ENCODE measurements around the gene TMEM238. TPM values are rescaled to one million over a fixed set of nuclear protein-coding genes. Genes with fewer than 3 reads are reported as not detected.

Gene TMEM238
- total and polyA plus RNA-seq, 7 donors: 0.54 to 1.7 (median 0.90) TPM; not detected in 2

DNA sequence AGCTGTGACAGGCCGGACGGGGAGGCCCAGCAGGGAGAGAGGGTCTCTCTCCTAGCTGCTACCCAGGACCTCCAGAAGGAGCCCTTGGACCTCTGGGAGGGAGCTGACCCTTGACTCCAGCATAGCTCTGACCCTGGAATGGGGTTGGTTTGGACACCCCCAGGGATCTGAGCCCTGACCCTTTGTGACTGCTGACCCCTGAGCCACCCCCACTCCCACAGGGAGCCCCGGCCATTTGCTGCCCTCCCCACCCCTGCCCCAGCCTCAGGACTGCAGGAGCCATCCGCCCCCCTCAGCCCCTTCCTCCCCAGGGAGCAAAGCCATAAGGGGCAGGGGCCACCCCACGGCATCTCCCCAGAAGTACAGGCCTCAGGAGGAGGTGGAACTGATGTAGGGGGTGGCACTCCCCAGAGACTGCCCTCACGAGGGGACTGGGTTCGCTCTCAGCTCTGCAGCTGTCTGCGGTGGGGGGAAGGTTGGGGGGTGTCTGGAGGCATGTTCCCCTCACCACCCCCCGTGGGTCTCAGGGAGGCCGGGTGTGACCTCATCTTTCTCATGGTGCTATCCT, 36.6 kb downstream of the TMEM238 start:
- no peaks in the 10 kb centered on the region for H3K4me1 ChIP-seq
- no peak for DNase-seq
- H3K36me3 ChIP-seq: peaks cover 0 to 30% (median 14%) of the 10 kb centered on the region in 4 donors
- WGBS, 2 donors: 90 to 91% methylated on average over 10 of the region's 10 CpGs
- H3K27me3 ChIP-seq: peaks cover 9 to 29% (median 22%) of the 10 kb centered on the region in 3 donors
- no peaks in the 10 kb centered on the region for H3K9me3 ChIP-seq
- no peak overlapping the region for H3K27ac ChIP-seq
- H3K4me3 ChIP-seq: no peak overlapping the region
- TF ChIP-seq, protein P1, sequence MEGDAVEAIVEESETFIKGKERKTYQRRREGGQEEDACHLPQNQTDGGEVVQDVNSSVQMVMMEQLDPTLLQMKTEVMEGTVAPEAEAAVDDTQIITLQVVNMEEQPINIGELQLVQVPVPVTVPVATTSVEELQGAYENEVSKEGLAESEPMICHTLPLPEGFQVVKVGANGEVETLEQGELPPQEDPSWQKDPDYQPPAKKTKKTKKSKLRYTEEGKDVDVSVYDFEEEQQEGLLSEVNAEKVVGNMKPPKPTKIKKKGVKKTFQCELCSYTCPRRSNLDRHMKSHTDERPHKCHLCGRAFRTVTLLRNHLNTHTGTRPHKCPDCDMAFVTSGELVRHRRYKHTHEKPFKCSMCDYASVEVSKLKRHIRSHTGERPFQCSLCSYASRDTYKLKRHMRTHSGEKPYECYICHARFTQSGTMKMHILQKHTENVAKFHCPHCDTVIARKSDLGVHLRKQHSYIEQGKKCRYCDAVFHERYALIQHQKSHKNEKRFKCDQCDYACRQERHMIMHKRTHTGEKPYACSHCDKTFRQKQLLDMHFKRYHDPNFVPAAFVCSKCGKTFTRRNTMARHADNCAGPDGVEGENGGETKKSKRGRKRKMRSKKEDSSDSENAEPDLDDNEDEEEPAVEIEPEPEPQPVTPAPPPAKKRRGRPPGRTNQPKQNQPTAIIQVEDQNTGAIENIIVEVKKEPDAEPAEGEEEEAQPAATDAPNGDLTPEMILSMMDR (IDR thresholded peaks at IDR 0.05): no peak
- TF ChIP-seq EP300 (IDR thresholded peaks at IDR 0.05) (no peak), POLR2A (IDR thresholded peaks at IDR 0.05) (no peak), POLR2AphosphoS5 (IDR thresholded peaks at IDR 0.05) (no peak)
- intact Hi-C loops (cut with DNase I): no loop called here

DNA sequence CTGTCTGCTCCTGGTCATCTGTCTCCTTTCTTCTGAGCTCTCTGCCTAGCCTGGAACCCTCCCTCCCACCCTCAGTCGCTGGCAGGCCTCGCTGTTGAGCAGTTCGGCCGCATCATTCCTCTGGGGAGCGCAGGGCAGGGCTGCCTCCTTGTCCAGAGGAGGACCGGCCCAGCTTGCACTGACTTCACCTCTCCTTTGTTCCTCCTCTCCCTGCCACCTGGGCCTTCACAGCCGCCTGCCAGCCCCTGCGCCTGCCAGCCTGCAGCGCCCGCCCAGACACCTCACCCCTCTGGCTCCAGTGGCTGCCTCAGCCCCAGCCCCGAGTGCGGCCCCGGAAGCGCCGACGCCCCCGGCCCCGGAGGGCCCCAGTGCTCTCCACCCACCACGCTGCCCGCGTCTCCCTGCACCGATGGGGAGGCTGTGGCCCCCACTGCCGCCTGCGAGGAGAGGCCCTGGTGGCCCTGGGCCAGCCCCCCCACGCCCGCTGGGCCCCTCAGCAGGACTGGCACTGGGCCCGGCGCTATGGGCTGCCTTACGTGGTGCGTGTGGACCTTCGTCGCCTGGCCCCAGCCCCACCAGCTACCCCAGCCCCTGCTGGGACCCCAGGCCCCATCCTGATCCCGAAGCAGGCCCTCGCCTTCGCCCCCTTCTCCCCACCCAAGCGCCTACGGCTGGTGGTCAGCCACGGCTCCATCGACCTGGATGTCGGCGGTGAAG, 37.2 kb downstream of the TMEM238 start:
- intact Hi-C loops (cut with DNase I): no loop called here
- Histone ChIP-seq H3K36me3 (peaks cover 0 to 36% (median 18%) of the 10 kb centered on the region in 4 donors), H3K27me3 (peaks cover 4 to 23% (median 16%) of the 10 kb centered on the region in 3 donors), H3K4me1 (peaks cover 0 to 4% (median 2%) of the 10 kb centered on the region in 4 donors), H3K27ac (no peak overlapping the region), H3K4me3 (no peak overlapping the region), H3K9me3 (no peaks in the 10 kb centered on the region)
- 92 to 94% methylated on average over 41 of the region's 41 CpGs for WGBS, 2 donors
- DNase-seq: no peak
- TF ChIP-seq POLR2A (IDR thresholded peaks at IDR 0.05) (no peak), POLR2AphosphoS5 (IDR thresholded peaks at IDR 0.05) (no peak), EP300 (IDR thresholded peaks at IDR 0.05) (no peak)
- TF ChIP-seq, protein P1 (IDR thresholded peaks at IDR 0.05): no peak

DNA sequence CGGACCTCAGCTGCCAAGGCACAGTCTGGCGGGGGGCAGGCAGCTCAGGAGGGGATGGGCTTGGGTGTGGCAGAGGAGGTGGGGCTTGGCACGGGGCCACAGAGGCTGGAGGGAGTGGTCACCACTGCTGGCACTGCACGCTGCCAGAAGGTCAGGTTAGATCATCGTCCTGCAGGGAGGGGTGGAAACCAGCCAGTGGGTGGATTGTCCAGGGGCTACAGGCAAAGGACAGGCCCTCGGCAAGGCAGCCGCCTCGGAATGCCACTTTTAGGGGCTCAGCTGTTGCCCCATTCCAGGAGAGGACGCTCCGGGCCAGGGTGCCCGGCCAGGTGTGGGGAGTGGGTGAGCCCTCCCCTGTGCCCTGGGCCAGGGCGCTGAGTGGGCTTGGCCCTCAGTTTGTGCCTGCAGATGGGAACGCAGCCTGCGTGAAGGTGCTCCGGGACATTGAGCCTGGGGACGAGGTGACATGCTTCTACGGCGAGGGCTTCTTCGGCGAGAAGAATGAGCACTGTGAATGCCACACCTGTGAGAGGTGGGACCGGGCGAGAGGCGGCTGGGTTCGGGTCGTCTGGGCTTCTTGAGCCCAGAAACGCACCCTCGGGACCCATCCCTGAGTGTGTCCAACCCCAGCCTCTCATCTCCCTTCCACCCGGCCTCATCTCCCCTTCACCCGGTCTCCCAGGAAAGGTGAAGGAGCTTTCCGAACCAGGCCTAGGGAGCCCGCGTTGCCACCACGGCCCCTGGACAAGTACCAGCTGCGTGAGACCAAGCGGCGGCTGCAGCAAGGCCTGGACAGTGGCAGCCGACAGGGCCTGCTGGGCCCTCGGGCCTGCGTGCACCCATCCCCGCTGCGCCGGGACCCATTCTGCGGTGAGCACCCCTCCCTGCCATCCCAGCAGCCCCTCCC, 38.0 kb downstream of the TMEM238 start:
- H3K27me3 ChIP-seq: peaks cover 0 to 15% (median 10%) of the 10 kb centered on the region in 3 donors
- peak overlapping the region in 1 of 4 donors; percentile 28 for H3K27ac ChIP-seq
- H3K9me3 ChIP-seq: no peaks in the 10 kb centered on the region
- TF ChIP-seq, protein P1 (IDR thresholded peaks at IDR 0.05): no peak
- no peak for TF ChIP-seq POLR2AphosphoS5 (IDR thresholded peaks at IDR 0.05)
- TF ChIP-seq POLR2A (IDR thresholded peaks at IDR 0.05): no peak
- TF ChIP-seq EP300 (IDR thresholded peaks at IDR 0.05): no peak
- peaks cover 0 to 39% (median 18%) of the 10 kb centered on the region in 4 donors for H3K36me3 ChIP-seq
- intact Hi-C loops (cut with DNase I): no loop called here
- 78 to 88% methylated on average over 43 of the region's 43 CpGs for WGBS, 2 donors
- H3K4me3 ChIP-seq: no peak overlapping the region
- H3K4me1 ChIP-seq: peaks cover 0 to 12% (median 8%) of the 10 kb centered on the region in 4 donors
- no peak for DNase-seq

DNA sequence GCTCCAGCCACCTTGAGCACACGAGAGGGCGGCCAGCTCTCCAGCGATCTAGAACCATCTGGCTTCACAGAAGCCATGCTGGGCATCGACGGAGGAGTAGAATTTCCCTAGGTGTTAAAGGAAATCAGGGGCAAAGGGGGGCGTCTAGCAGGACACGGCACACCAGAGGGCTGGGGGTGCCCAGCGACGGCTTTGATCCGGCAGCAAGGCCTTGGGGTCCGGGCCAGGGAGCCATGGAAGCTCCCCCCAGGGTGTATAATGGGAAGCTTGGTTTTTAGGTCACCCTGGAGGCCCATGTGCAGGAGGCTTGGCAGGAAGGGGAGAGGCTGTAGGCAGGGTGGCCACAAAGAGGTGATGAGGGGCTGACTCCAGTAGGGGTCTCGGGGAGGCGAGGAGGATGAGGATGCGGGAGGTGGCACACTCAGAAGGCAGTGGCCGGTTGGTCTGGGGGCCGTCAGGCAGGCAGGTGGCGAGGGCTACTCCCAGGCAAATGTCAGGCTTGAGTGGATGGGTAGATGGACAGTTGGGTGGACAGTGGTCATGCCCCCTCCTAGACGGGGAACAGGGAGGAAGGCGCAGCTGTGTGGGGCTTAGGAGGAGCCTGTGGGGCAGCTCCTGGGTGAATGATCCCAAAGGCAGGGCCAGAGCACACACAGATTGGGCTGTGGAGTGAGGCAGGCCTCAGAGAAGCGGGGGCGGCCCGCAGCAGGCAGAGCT, 38.8 kb downstream of the TMEM238 start:
- Histone ChIP-seq H3K36me3 (peaks cover 0 to 39% (median 18%) of the 10 kb centered on the region in 4 donors), H3K4me3 (no peak overlapping the region), H3K27ac (peak overlapping the region in 1 of 4 donors; percentile 20), H3K4me1 (peaks cover 0 to 20% (median 16%) of the 10 kb centered on the region in 4 donors), H3K27me3 (peaks cover 0 to 6% (median 2%) of the 10 kb centered on the region in 3 donors), H3K9me3 (no peaks in the 10 kb centered on the region)
- no peak for DNase-seq
- TF ChIP-seq, protein P1 (IDR thresholded peaks at IDR 0.05): no peak
- TF ChIP-seq POLR2A (IDR thresholded peaks at IDR 0.05) (no peak), EP300 (IDR thresholded peaks at IDR 0.05) (no peak), POLR2AphosphoS5 (IDR thresholded peaks at IDR 0.05) (no peak)
- intact Hi-C loops (cut with DNase I): no loop called here
- WGBS, 2 donors: 84 to 88% methylated on average over 22 of the region's 22 CpGs

Measured in sigmoid colon (tissue), 7 donors.